IMR-90 (cell line): ENCODE measurements around the gene YPEL1. TPM values are rescaled to one million over a fixed set of nuclear protein-coding genes. Genes with fewer than 3 reads are reported as not detected.

ENCODE experiments used
- ATAC-seq: fragments of 200-7000 bp; cut with Tn5 transposase; 2 replicates; pipeline ENCODE4 v1.9.1; 2020; ENCODE audit warnings: low read depth, mild to moderate bottlenecking, moderate library complexity
- BruUV-seq: library from RNA; stranded (reverse); fragments of 400-500 nt; replicated peaks from 2 replicates; lab custom pipeline; 2021; lab: Mats Ljungman, UMichigan
- CTCF ChIA-PET: fragments of 300-600 bp; formaldehyde crosslinking; extraction: SDS; loops from one replicate; lab custom pipeline; 2021; ENCODE audit warnings: antibody characterized with exemption; lab: Yijun Ruan, JAX
- POLR2A ChIA-PET: fragments of 300-600 bp; sonication (Branson Sonifier 250); formaldehyde crosslinking; loops from one replicate; lab custom pipeline; 2022; ENCODE audit warnings: antibody characterized with exemption; ENCODE audit not compliant: unreplicated experiment; lab: Charles Lee
- DNase-seq: peaks from one replicate; pipeline ENCODE4 v3.0.0; 2013
- H2AFZ ChIP-seq: replicated peaks from 2 replicates; pipeline ENCODE3; 2013; ENCODE audit warnings: low read length, mild to moderate bottlenecking; ENCODE audit not compliant: poor library complexity
- H2AK5ac ChIP-seq: 2 replicates; pipeline ENCODE4 v1.6.1; 2013; ENCODE audit warnings: low read depth, low read length, inconsistent platforms
- H2AK9ac ChIP-seq: replicated peaks from 2 replicates; pipeline ENCODE3; 2013; ENCODE audit warnings: mild to moderate bottlenecking, low read depth, low read length, moderate library complexity; ENCODE audit not compliant: poor library complexity
- H2BK120ac ChIP-seq: 2 replicates; pipeline ENCODE4 v1.6.1; 2013; ENCODE audit warnings: low read depth, low read length, inconsistent platforms
- H2BK15ac ChIP-seq: 3 replicates; pipeline ENCODE4 v1.6.1; 2013; ENCODE audit warnings: low read depth, low read length, inconsistent platforms
- H2BK20ac ChIP-seq: 2 replicates; pipeline ENCODE4 v1.6.1; 2013; ENCODE audit warnings: low read depth, mild to moderate bottlenecking, inconsistent platforms, low read length, moderate library complexity
- H2BK5ac ChIP-seq: 2 replicates; pipeline ENCODE4 v1.6.1; 2013; ENCODE audit warnings: mild to moderate bottlenecking, low read depth, low read length, inconsistent platforms; ENCODE audit not compliant: poor library complexity, severe bottlenecking
- H3K14ac ChIP-seq: replicated peaks from 2 replicates; pipeline ENCODE4 v1.6.1; 2013; ENCODE audit warnings: low read depth, low read length, inconsistent platforms
- H3K18ac ChIP-seq: 2 replicates; pipeline ENCODE4 v1.6.1; 2013; ENCODE audit warnings: low read depth, low read length, control low read depth
- H3K23ac ChIP-seq: 2 replicates; pipeline ENCODE4 v1.6.1; 2013; ENCODE audit warnings: low read depth, low read length, inconsistent platforms
- H3K27ac ChIP-seq: 2 replicates; pipeline ENCODE4 v1.5.1; 2013; ENCODE audit warnings: mild to moderate bottlenecking, control low read depth, low read length; ENCODE audit not compliant: insufficient read depth
- H3K27me3 ChIP-seq: 2 replicates; pipeline ENCODE4 v1.6.1; 2013; ENCODE audit warnings: low read length; ENCODE audit not compliant: control insufficient read depth, insufficient read depth
- H3K36me3 ChIP-seq: 2 replicates; pipeline ENCODE4 v1.6.1; 2013; ENCODE audit warnings: low read length, mixed read lengths; ENCODE audit not compliant: control insufficient read depth, insufficient read depth
- H3K4ac ChIP-seq: 2 replicates; pipeline ENCODE4 v1.6.1; 2013; ENCODE audit warnings: low read depth, low read length, inconsistent platforms
- H3K4me1 ChIP-seq: 2 replicates; pipeline ENCODE4 v1.6.1; 2013; ENCODE audit warnings: low read length, mixed read lengths; ENCODE audit not compliant: control insufficient read depth, insufficient read depth
- H3K4me2 ChIP-seq: 2 replicates; pipeline ENCODE4 v1.6.1; 2013; ENCODE audit warnings: low read depth, mild to moderate bottlenecking, control low read depth, low read length, moderate library complexity
- H3K4me3 ChIP-seq: 2 replicates; pipeline ENCODE4 v1.5.1; 2013; ENCODE audit warnings: low read depth, mild to moderate bottlenecking, control low read depth, low read length, moderate library complexity; ENCODE audit not compliant: insufficient read depth
- H3K56ac ChIP-seq: 2 replicates; pipeline ENCODE4 v1.6.1; 2013; ENCODE audit warnings: low read length, inconsistent platforms; ENCODE audit not compliant: insufficient read depth; ENCODE audit errors: extremely low read depth
- H3K79me1 ChIP-seq, 2 experiments: 2 replicates each; pipeline ENCODE4 v1.6.1; 2013; ENCODE audit warnings: low read length in 2 of 2, inconsistent platforms in 1 of 2, low read depth in 1 of 2
- H3K9ac ChIP-seq: 2 replicates; pipeline ENCODE4 v1.6.1; 2013; ENCODE audit warnings: low read depth, low read length, control low read depth
- H3K9me1 ChIP-seq: 2 replicates; pipeline ENCODE4 v1.6.1; 2013; ENCODE audit warnings: low read length, inconsistent platforms; ENCODE audit not compliant: insufficient read depth
- H3K9me3 ChIP-seq: 2 replicates; pipeline ENCODE4 v1.6.1; 2013; ENCODE audit warnings: low read length; ENCODE audit not compliant: control insufficient read depth, insufficient read depth
- H4K20me1 ChIP-seq: 2 replicates; pipeline ENCODE4 v1.6.1; 2013; ENCODE audit warnings: low read length, inconsistent platforms; ENCODE audit not compliant: insufficient read depth
- H4K5ac ChIP-seq: 2 replicates; pipeline ENCODE4 v1.6.1; 2013; ENCODE audit warnings: mild to moderate bottlenecking, low read depth, low read length, control low read depth
- H4K8ac ChIP-seq, 2 experiments: 2 replicates each; pipeline ENCODE4 v1.6.1; 2013; ENCODE audit warnings: low read depth in 2 of 2, low read length in 2 of 2, control low read depth in 1 of 2, inconsistent platforms in 1 of 2
- H4K91ac ChIP-seq: 2 replicates; pipeline ENCODE4 v1.6.1; 2013; ENCODE audit warnings: low read depth, low read length, inconsistent platforms; ENCODE audit not compliant: insufficient read depth
- MXI1 ChIP-seq: IDR thresholded peaks from 2 replicates; pipeline ENCODE4 v1.6.1; 2012; ENCODE audit warnings: low read depth, mild to moderate bottlenecking, low read length, moderate library complexity, borderline replicate concordance
- SMC3 ChIP-seq: fragments of 150-350 bp; IDR thresholded peaks from 2 replicates; pipeline ENCODE4 v1.6.1; 2016; ENCODE audit warnings: low read depth, mild to moderate bottlenecking, antibody characterized with exemption, low read length, moderate library complexity
- WGBS, 2 experiments: methylation state at CpG; one replicate each; pipeline versions ENCODE4 v1.1.5 to v1.1.7; 2013; ENCODE audit warnings: missing lambda C conversion rate in 2 of 2; ENCODE audit not compliant: insufficient read length in 1 of 2; ENCODE audit errors: extremely low coverage in 2 of 2; 5-methylcytosine and 5-hydroxymethylcytosine counted together
- dilution Hi-C: fragments of 300-500 bp; cut with HindIII; formaldehyde crosslinking; loops from one replicate; pipeline ENCODE4 v1.14.3; 2018; ENCODE audit warnings: low sequenced_read_pairs; ENCODE audit not compliant: unreplicated experiment
- in situ Hi-C: fragments of 300-500 bp; cut with MboI; formaldehyde crosslinking; loops from 3 replicates; pipeline ENCODE4 v1.14.3; 2019; ENCODE audit warnings: low sequenced_read_pairs, inconsistent platforms, mixed read lengths
- intact Hi-C: fragments of 100-400 bp; cut with micrococcal nuclease; formaldehyde crosslinking; loops from 2 replicates; pipeline ENCODE4 v1.10.0; 2022
- polyA plus RNA-seq, 3 experiments: library from polyadenylated mRNA; depleted of rRNA; stranded (reverse); fragments of >200 nt; gene quantifications; 2 replicates each; pipeline ENCODE4 v1.2.3, GENCODE V29; 2012; ENCODE audit warnings: low replicate concordance in 1 of 3
- total RNA-seq: library from RNA; depleted of rRNA; stranded (reverse); fragments of >200 nt; gene quantifications from 2 replicates; pipeline ENCODE4 v1.2.3, GENCODE V29; 2012
- TF ChIP-seq, protein P1 (sequence below): conservative IDR thresholded peaks from 2 replicates; pipeline ENCODE4 v1.5.1; 2012; ENCODE audit warnings: mild to moderate bottlenecking, low read depth, low read length, improper control_type of control experiment

YPEL1 gene
- total and polyA plus RNA-seq, 2 of the 4 experiments (the other 2 are of a cell fraction) = 0.72 to 1.3 TPM

GRCh38 chr22:21727768-21728167 is 7.8 kb downstream of the YPEL1 start:
- in situ Hi-C loops = no loop called here
- H3K79me1 ChIP-seq = no peaks in the 10 kb centered on the region; a peak in 2 of 4 replicates
- CTCF ChIA-PET = no interaction called here

More at GRCh38 chr22:21727768-21728167, 7.8 kb downstream of the YPEL1 start:
- H2AK9ac ChIP-seq = no peak overlapping the region
- no peaks in the 10 kb centered on the region; the same call in 1 of the 2 replicates for H3K9me1 ChIP-seq
- no peak overlapping the region for H2AK5ac ChIP-seq
- H3K18ac ChIP-seq = no peak overlapping the region
- no peak overlapping the region for H3K4me3 ChIP-seq
- POLR2A ChIA-PET = no interaction called here
- H4K8ac ChIP-seq = no peak overlapping the region
- H3K56ac ChIP-seq = no peak overlapping the region
- H3K4ac ChIP-seq = no peak overlapping the region
- H2AFZ ChIP-seq = no peak overlapping the region
- H3K9ac ChIP-seq = no peak overlapping the region
- H3K36me3 ChIP-seq = no peaks in the 10 kb centered on the region
- DNase-seq (no peak), ATAC-seq (no peak)
- H2BK120ac ChIP-seq = no peak overlapping the region
- H2BK20ac ChIP-seq = no peak overlapping the region
- no peak overlapping the region for H2BK5ac ChIP-seq
- no peak overlapping the region for H3K14ac ChIP-seq
- dilution Hi-C loops = no loop called here
- H4K91ac ChIP-seq = no peak overlapping the region
- no peak overlapping the region for H3K27ac ChIP-seq
- no peak overlapping the region for H4K5ac ChIP-seq
- H3K9me3 ChIP-seq = no peaks in the 10 kb centered on the region
- H3K23ac ChIP-seq = no peak overlapping the region
- H4K20me1 ChIP-seq = no peaks in the 10 kb centered on the region
- WGBS, 2 experiments = 95% methylated on average over 5 of the region's 10 CpGs; no CpG with 5 or more reads in 1 of the 2 experiments
- H3K27me3 ChIP-seq = no peaks in the 10 kb centered on the region
- intact Hi-C loops = no loop called here
- H2BK15ac ChIP-seq = no peak overlapping the region
- H3K4me1 ChIP-seq = no peaks in the 10 kb centered on the region
- BruUV-seq = no TSS peak
- no peak overlapping the region for H3K4me2 ChIP-seq
- no peak for TF ChIP-seq SMC3
- TF ChIP-seq MXI1 = no peak
- TF ChIP-seq, protein P1, sequence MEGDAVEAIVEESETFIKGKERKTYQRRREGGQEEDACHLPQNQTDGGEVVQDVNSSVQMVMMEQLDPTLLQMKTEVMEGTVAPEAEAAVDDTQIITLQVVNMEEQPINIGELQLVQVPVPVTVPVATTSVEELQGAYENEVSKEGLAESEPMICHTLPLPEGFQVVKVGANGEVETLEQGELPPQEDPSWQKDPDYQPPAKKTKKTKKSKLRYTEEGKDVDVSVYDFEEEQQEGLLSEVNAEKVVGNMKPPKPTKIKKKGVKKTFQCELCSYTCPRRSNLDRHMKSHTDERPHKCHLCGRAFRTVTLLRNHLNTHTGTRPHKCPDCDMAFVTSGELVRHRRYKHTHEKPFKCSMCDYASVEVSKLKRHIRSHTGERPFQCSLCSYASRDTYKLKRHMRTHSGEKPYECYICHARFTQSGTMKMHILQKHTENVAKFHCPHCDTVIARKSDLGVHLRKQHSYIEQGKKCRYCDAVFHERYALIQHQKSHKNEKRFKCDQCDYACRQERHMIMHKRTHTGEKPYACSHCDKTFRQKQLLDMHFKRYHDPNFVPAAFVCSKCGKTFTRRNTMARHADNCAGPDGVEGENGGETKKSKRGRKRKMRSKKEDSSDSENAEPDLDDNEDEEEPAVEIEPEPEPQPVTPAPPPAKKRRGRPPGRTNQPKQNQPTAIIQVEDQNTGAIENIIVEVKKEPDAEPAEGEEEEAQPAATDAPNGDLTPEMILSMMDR = no peak
